K562 (cell line): ENCODE data around the gene ZNF155. TPM values are rescaled to one million over a fixed set of nuclear protein-coding genes. Genes with fewer than 3 reads are reported as not detected.

ENCODE experiments used
- ATF4 ChIP-seq: fragments of 450-650 bp; formaldehyde crosslinking; IDR thresholded peaks from 2 replicates; pipeline ENCODE4 v1.4.0; 2022; ENCODE audit warnings: mild to moderate bottlenecking, moderate library complexity
- CCAR2 ChIP-seq: fragments of 200-400 bp; formaldehyde crosslinking; IDR thresholded peaks from 2 replicates; pipeline ENCODE4 v1.6.1; 2017; ENCODE audit warnings: mild to moderate bottlenecking, low read depth, low read length
- CHD7 ChIP-seq: fragments of 200-600 bp; sonication (generic); IDR thresholded peaks from one replicate; pipeline ENCODE4 v1.6.1; 2012; ENCODE audit warnings: mild to moderate bottlenecking, low read depth, low read length, inconsistent platforms
- CSDE1 ChIP-seq, 2 experiments: fragments of 450-650 bp; IDR thresholded peaks; 2 replicates each; pipeline ENCODE4 v1.6.1; 2016; ENCODE audit warnings: mild to moderate bottlenecking in 1 of 2
- EP400 ChIP-seq: fragments of 450-650 bp; IDR thresholded peaks from 2 replicates; pipeline ENCODE4 v1.6.1; 2017; ENCODE audit warnings: antibody characterized with exemption, mild to moderate bottlenecking, moderate library complexity
- MAFK ChIP-seq: IDR thresholded peaks from 2 replicates; pipeline ENCODE4 v1.6.1; 2011; ENCODE audit warnings: low read length, improper control_type of control experiment
- MNT ChIP-seq, 2 experiments: fragments of 450-650 bp; conservative IDR thresholded peaks; 2 replicates each; pipeline ENCODE4 v1.6.1; 2017; ENCODE audit warnings: mild to moderate bottlenecking in 2 of 2, moderate library complexity in 2 of 2
- NFATC3 ChIP-seq: fragments of 450-650 bp; IDR thresholded peaks from 2 replicates; pipeline ENCODE4 v1.6.1; 2017; ENCODE audit warnings: mild to moderate bottlenecking
- NFE2 ChIP-seq: IDR thresholded peaks from 2 replicates; pipeline ENCODE4 v1.6.1; 2014; ENCODE audit warnings: antibody characterized with exemption, low read depth
- NFIC ChIP-seq: fragments of 450-650 bp; IDR thresholded peaks from 2 replicates; pipeline ENCODE4 v1.6.1; 2017; ENCODE audit warnings: mild to moderate bottlenecking, inconsistent platforms
- POU5F1 ChIP-seq: fragments of 150-350 bp; IDR thresholded peaks from 2 replicates; pipeline ENCODE4 v1.6.1; 2014; ENCODE audit warnings: borderline replicate concordance, low read length, low read depth, mild to moderate bottlenecking; ENCODE audit not compliant: partially characterized antibody
- RCOR1 ChIP-seq, 2 experiments: IDR thresholded peaks; 2 replicates each; pipeline ENCODE4 v1.6.1; 2012; ENCODE audit warnings: low read depth in 2 of 2, low read length in 2 of 2, borderline replicate concordance in 1 of 2, improper control_type of control experiment in 1 of 2
- SUPT5H ChIP-seq: fragments of 450-650 bp; IDR thresholded peaks from 2 replicates; pipeline ENCODE4 v1.6.1; 2016
- ZBTB7A ChIP-seq: IDR thresholded peaks from 2 replicates; pipeline ENCODE4 v1.6.1; 2011; ENCODE audit warnings: low read depth, mild to moderate bottlenecking, low read length, moderate library complexity, borderline replicate concordance; ENCODE audit not compliant: control insufficient read depth
- polyA plus RNA-seq, 8 experiments: library from polyadenylated mRNA; depleted of rRNA in 4 of 8; stranded (reverse) in 5 of 8; unstranded in 3 of 8; fragments of >200 nt; fragmentation: Nextera tagmentation in 2 of 8; fragmentation: Illumina TruSeq in 1 of 8; extraction: Ambion mirVana in 2 of 8; extraction: Trizol in 1 of 8; gene quantifications; 2 replicates each; pipeline versions ENCODE4 v1.2.1 to v1.2.3, GENCODE V29; 2011 to 2014; ENCODE audit warnings: inconsistent platforms in 1 of 8, missing spikeins in 1 of 8
- total RNA-seq, 7 experiments: library from RNA; depleted of rRNA in 6 of 7; stranded (reverse); fragments of >200 nt in 6 of 7; fragmentation: Illumina TruSeq in 2 of 7; extraction: Trizol in 2 of 7; gene quantifications; 2 replicates each; pipeline versions ENCODE4 v1.2.1 to v1.2.3, GENCODE V29; 2011 to 2021; ENCODE audit warnings: low replicate concordance in 1 of 7

Gene ZNF155
- total and polyA plus RNA-seq, 9 of the 15 experiments (the other 6 are each of a cell fraction or from before 2014, with no cell fraction given): 0.09 to 0.76 (median 0.37) TPM

GRCh38 chr19:43950834-43951645 is 32.9 kb upstream of the ZNF155 start, which contains the start of gene ZNF221 (continued):
- TF ChIP-seq CHD7 (no peak), SUPT5H (0 out of 2 replicates have a peak, but pooled peaks have one; percentile 22), MAFK (no peak), CCAR2 (no peak), NFATC3 (no peak), NFIC (no peak), ATF4 (peak; percentile 18; the same call in 1 of the 2 replicates), NFE2 (no peak), CSDE1 (IDR thresholded peaks at IDR 0.05) (no peak), POU5F1 (peak; percentile 65), EP400 (peak; percentile 78), MNT (conservative IDR thresholded peaks at IDR 0.05) (peak in 1 of 2 experiments; percentile 60; a peak in 2 of 4 replicates), ZBTB7A (no peak), RCOR1 (IDR thresholded peaks at IDR 0.05; ENCODE audit: borderline replicate concordance in 1 of 2, low read depth in 2 of 2, low read length in 2 of 2) (0 out of 4 replicates have a peak, but pooled peaks of 1 of the 2 experiments have one; percentile 4)
